Ureter (tissue), 1 donor: ENCODE measurements around the gene SLC29A2. TPM values are rescaled to one million over a fixed set of nuclear protein-coding genes. Genes with fewer than 3 reads are reported as not detected.
A peak's percentile ranks its signal among the peaks of the same experiment; 100 is the strongest.
"Not testable (repeated sequence)": the region's sequence is repeated elsewhere in the genome, so short reads cannot be mapped to it uniquely, and the experiment has no call there.

ENCODE experiments used
- DNase-seq: peaks from one replicate; pipeline ENCODE4 v3.0.0-alpha.2; 2020; ENCODE audit warnings: low spot score
- total RNA-seq: library from RNA; stranded (reverse); gene quantifications from one replicate; pipeline ENCODE4 v1.2.4, GENCODE V29; 2023
- donor health status: DM: yes; HTN: yes; CAD: no.

SLC29A2 gene
- total RNA-seq, 1 donor from 2014 or later, result 13.0 TPM

GRCh38 chr11:66350560-66351235 is 20.9 kb downstream of the SLC29A2 start:
- not testable (repeated sequence) for DNase-seq

GRCh38 chr11:66349084-66349386 is 22.5 kb downstream of the SLC29A2 start:
- no peak for DNase-seq

GRCh38 chr11:66347425-66348276 is 23.9 kb downstream of the SLC29A2 start, which contains the start of gene B4GAT1:
B4GAT1 (minus strand) TSS chr11:66347629; CDS start chr11:66347545, 84 bp downstream.
- DNase-seq, result peak; percentile 93

- DNase-seq, result no peak
Measured at GRCh38 chr11:66346476-66347424, 24.8 kb downstream of the SLC29A2 start.

GRCh38 chr11:66345316-66345649 is 26.3 kb downstream of the SLC29A2 start:
- DNase-seq, result no peak

GRCh38 chr11:66344550-66345315 is 26.8 kb downstream of the SLC29A2 start, which contains the start of gene BRMS1:
BRMS1 (minus strand) TSS chr11:66345104; CDS start chr11:66342234, 2,870 bp downstream.
- peak; percentile 98 for DNase-seq

- DNase-seq, result no peak
Measured at GRCh38 chr11:66343176-66343575, 28.4 kb downstream of the SLC29A2 start.

GRCh38 chr11:66341502-66342126 is 29.9 kb downstream of the SLC29A2 start:
- no peak for DNase-seq

GRCh38 chr11:66340596-66341501 is 30.7 kb downstream of the SLC29A2 start:
- no peak for DNase-seq

GRCh38 chr11:66339686-66340483 is 31.7 kb downstream of the SLC29A2 start:
- DNase-seq, result no peak

- DNase-seq, result no peak
Measured at GRCh38 chr11:66339162-66339675, 32.3 kb downstream of the SLC29A2 start.

- DNase-seq, result no peak
Measured at GRCh38 chr11:66338276-66339161, 33.0 kb downstream of the SLC29A2 start.

GRCh38 chr11:66337103-66337899 is 34.3 kb downstream of the SLC29A2 start:
- DNase-seq, result no peak

- peak; percentile 82 for DNase-seq
Measured at GRCh38 chr11:66336234-66337102, 35.1 kb downstream of the SLC29A2 start, which contains the start of gene RIN1. RIN1 (minus strand) TSS chr11:66336434; CDS start chr11:66336402, 32 bp downstream.

- DNase-seq, result no peak
Measured at GRCh38 chr11:66335531-66336233, 35.9 kb downstream of the SLC29A2 start.
